ENCODE results near the gene TMEM170B. TPM values are rescaled to one million over a fixed set of nuclear protein-coding genes. Genes with fewer than 3 reads are reported as not detected.

Gene TMEM170B
- total RNA-seq, 1 donor from 2014 or later: 19.7 TPM

GRCh38 chr6:11613336-11613735 lies 75.8 kb downstream of the TMEM170B start:
- H3K9me3 Mint-ChIP-seq: no peaks in the 10 kb centered on the region
- no peak overlapping the region for H2AFZ ChIP-seq (replicated peaks)
- peaks cover 16% of the 10 kb centered on the region for H3K4me1 Mint-ChIP-seq
- DNase-seq (ENCODE audit: low spot score): no peak
- no peaks in the 10 kb centered on the region for H3K36me3 ChIP-seq
- H3K27ac Mint-ChIP-seq: no peak overlapping the region
- no peaks in the 10 kb centered on the region for H3K9me3 ChIP-seq (ENCODE audit: low read depth)
- H3K36me3 Mint-ChIP-seq: no peaks in the 10 kb centered on the region
- no peak overlapping the region for H3K4me3 ChIP-seq
- H3K9ac ChIP-seq: no peak overlapping the region
- H3K27me3 Mint-ChIP-seq (ENCODE audit: insufficient read depth, low read depth): peaks cover 2% of the 10 kb centered on the region
- H3F3A ChIP-seq (ENCODE audit: low read depth): peaks cover 10% of the 10 kb centered on the region
- TF ChIP-seq CTCF (IDR thresholded peaks at IDR 0.05) (no peak), EZH2 (IDR thresholded peaks at IDR 0.05) (no peak), EZH2phosphoT487 (IDR thresholded peaks at IDR 0.05) (no peak)
- no peaks in the 10 kb centered on the region for H3K79me2 ChIP-seq (ENCODE audit: low read depth)
- no peak overlapping the region for H3K4me3 Mint-ChIP-seq
- H3K4me1 ChIP-seq: peaks cover 17% of the 10 kb centered on the region
- H3K4me2 ChIP-seq: no peak overlapping the region
- H3K27ac ChIP-seq: no peak overlapping the region
- no peaks in the 10 kb centered on the region for H4K20me1 ChIP-seq (ENCODE audit: low read depth)
- no peaks in the 10 kb centered on the region for H3K27me3 ChIP-seq

DNA sequence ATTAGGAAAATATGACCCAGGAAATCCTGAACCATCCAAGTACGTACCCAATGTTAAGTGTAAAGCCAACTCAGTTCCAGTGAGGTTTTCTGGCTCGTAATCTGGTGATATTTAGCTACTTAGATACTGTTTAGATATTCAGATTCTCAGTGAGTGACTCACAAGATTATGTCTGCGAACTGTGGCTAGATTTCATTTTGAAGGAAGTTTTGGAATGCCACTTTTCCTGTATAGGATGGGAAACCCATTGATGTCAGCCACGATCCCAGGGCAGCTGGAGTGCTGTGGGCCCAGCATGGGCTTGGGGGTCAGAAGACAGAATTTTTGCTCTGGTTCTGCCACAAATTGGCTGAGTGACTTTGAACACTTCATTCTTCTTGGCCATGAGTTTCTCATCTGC lies 76.3 kb downstream of the TMEM170B start:
- Histone ChIP-seq H4K20me1 (ENCODE audit: low read depth) (no peaks in the 10 kb centered on the region), H2AFZ (replicated peaks) (no peak overlapping the region), H3K4me2 (no peak overlapping the region), H3K9me3 (ENCODE audit: low read depth) (no peaks in the 10 kb centered on the region), H3K27me3 (no peaks in the 10 kb centered on the region), H3F3A (ENCODE audit: low read depth) (peaks cover 10% of the 10 kb centered on the region), H3K9ac (no peak overlapping the region), H3K4me1 (peaks cover 12% of the 10 kb centered on the region), H3K36me3 (no peaks in the 10 kb centered on the region), H3K79me2 (ENCODE audit: low read depth) (no peaks in the 10 kb centered on the region), H3K27ac (no peak overlapping the region), H3K4me3 (no peak overlapping the region)
- Mint-ChIP-seq H3K4me1 (peaks cover 16% of the 10 kb centered on the region), H3K9me3 (no peaks in the 10 kb centered on the region), H3K27me3 (ENCODE audit: insufficient read depth, low read depth) (peaks cover 2% of the 10 kb centered on the region), H3K36me3 (no peaks in the 10 kb centered on the region), H3K4me3 (no peak overlapping the region), H3K27ac (no peak overlapping the region)
- TF ChIP-seq EZH2 (IDR thresholded peaks at IDR 0.05) (no peak), EZH2phosphoT487 (IDR thresholded peaks at IDR 0.05) (no peak)
- DNase-seq (ENCODE audit: low spot score): no peak

DNA sequence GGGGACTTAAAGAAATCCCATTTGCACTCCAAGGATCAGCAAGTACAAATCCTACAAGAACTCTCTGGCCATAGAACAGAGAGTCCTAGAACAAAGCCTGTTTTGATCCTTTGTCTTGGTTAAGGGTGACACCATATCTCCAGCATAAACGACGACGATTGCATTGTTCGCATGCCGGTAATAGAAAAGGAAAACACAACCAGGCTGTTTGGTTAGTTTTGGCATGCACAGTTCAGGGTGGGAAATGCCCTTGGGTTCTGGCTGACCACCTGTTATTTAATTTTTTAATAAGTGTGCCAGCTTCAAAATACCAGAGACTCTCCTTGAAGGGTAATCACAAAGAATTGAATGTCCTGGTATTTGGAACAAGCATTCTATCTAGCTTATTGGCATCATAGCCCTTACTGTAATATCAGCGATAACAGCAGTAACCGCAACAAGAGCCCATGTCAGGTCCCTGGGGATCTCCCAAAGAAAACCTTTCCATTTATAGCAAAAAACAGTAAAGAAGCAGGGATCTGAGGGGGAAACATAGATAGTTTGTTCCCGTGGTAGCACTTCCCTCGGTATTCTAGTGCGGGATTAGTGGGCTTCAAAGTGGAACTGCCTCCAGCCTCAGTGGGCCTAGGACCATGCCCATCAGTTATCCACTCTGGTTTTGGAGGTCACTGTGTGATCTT lies 77.1 kb downstream of the TMEM170B start:
- Histone ChIP-seq H3K4me1 (peaks cover 6% of the 10 kb centered on the region), H3K27me3 (no peaks in the 10 kb centered on the region), H3K4me3 (no peak overlapping the region), H4K20me1 (ENCODE audit: low read depth) (no peaks in the 10 kb centered on the region), H3K36me3 (no peaks in the 10 kb centered on the region), H3K9ac (no peak overlapping the region), H3K9me3 (ENCODE audit: low read depth) (no peaks in the 10 kb centered on the region), H3K4me2 (no peak overlapping the region), H3K27ac (no peak overlapping the region), H3K79me2 (ENCODE audit: low read depth) (no peaks in the 10 kb centered on the region), H2AFZ (replicated peaks) (no peak overlapping the region), H3F3A (ENCODE audit: low read depth) (peaks cover 10% of the 10 kb centered on the region)
- TF ChIP-seq EZH2 (IDR thresholded peaks at IDR 0.05): no peak
- TF ChIP-seq EZH2phosphoT487 (IDR thresholded peaks at IDR 0.05): no peak
- TF ChIP-seq CTCF (IDR thresholded peaks at IDR 0.05): no peak
- no peak for DNase-seq (ENCODE audit: low spot score)
- Mint-ChIP-seq H3K4me1 (peaks cover 12% of the 10 kb centered on the region), H3K9me3 (no peaks in the 10 kb centered on the region), H3K4me3 (no peak overlapping the region), H3K36me3 (no peaks in the 10 kb centered on the region), H3K27me3 (ENCODE audit: insufficient read depth, low read depth) (peaks cover 4% of the 10 kb centered on the region), H3K27ac (no peak overlapping the region)

- Histone ChIP-seq H3F3A (ENCODE audit: low read depth) (peaks cover 10% of the 10 kb centered on the region), H3K4me3 (no peak overlapping the region), H3K9ac (no peak overlapping the region), H3K4me2 (no peak overlapping the region), H3K36me3 (no peaks in the 10 kb centered on the region), H3K9me3 (ENCODE audit: low read depth) (no peaks in the 10 kb centered on the region), H3K27me3 (no peaks in the 10 kb centered on the region), H3K4me1 (peaks cover under 1% of the 10 kb centered on the region), H2AFZ (replicated peaks) (no peak overlapping the region), H3K79me2 (ENCODE audit: low read depth) (no peaks in the 10 kb centered on the region), H3K27ac (no peak overlapping the region), H4K20me1 (ENCODE audit: low read depth) (no peaks in the 10 kb centered on the region)
- Mint-ChIP-seq H3K4me3 (no peak overlapping the region), H3K27me3 (ENCODE audit: insufficient read depth, low read depth) (peaks cover 4% of the 10 kb centered on the region), H3K36me3 (no peaks in the 10 kb centered on the region), H3K27ac (no peak overlapping the region), H3K4me1 (peaks cover 12% of the 10 kb centered on the region), H3K9me3 (no peaks in the 10 kb centered on the region)
- DNase-seq (ENCODE audit: low spot score): no peak
- TF ChIP-seq EZH2 (IDR thresholded peaks at IDR 0.05) (no peak), EZH2phosphoT487 (IDR thresholded peaks at IDR 0.05) (no peak), CTCF (IDR thresholded peaks at IDR 0.05) (no peak)
Measured at GRCh38 chr6:11615214-11615602, 77.7 kb downstream of the TMEM170B start.

Data from neural progenitor cell (in vitro differentiated cells).